DMS153 treated with DMSO at 0.1 percent for 48 hours (cell line): ENCODE data around the gene ABCC1.

Experiments used
- DNase-seq: peaks from one replicate; lab custom pipeline; 2025; ENCODE audit not compliant: unreplicated experiment; lab: John Stamatoyannopoulos, UW

Gene ABCC1

DNA sequence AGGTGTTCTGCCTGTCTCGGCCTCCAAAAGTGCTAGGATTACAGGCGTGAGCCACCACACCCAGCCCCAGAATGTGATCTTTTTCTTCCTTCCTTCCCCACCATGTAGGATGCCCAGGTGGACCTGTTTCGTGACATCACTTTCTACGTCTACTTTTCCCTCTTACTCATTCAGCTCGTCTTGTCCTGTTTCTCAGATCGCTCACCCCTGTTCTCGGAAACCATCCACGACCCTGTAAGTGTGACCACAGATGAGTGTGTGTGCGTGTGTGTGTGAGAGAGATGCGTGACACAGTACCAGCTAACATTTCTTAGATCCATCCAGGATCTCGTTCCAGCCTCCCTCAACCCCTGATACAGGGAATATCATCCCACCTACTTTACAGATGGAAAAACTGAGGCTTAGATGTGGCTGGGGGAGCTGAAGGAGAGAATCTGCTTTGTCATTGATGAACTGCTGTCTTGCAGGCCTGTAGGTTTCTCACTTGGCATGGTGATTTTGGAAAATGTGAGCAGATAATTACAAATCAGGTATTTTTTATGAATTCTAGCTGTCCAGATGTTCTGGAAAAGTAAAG is 67.1 kb downstream of the ABCC1 start:
- DNase-seq = no peak

- DNase-seq = no peak
Measured at GRCh38 chr16:16017812-16018211, 68.4 kb downstream of the ABCC1 start.

DNA sequence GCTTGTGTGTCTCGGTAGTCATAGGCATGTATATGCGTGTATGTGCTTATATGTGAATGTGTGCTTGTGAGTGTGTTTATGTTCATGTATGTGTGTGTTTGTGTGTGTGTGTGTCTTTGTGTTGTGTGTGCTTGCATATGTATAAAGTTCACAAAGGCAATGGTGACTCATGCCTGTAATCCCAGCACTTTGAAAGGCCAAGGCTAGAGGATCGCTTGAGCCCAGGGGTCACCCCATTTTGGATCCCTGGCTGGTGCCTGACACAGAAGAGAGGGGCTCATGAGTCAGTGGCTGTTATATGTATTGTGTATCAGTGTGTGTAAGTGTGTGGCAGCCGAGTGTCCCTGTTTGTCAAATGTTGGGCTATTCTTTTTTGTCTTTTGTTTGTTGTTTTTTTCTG is 69.3 kb downstream of the ABCC1 start:
- DNase-seq = no peak

DNA sequence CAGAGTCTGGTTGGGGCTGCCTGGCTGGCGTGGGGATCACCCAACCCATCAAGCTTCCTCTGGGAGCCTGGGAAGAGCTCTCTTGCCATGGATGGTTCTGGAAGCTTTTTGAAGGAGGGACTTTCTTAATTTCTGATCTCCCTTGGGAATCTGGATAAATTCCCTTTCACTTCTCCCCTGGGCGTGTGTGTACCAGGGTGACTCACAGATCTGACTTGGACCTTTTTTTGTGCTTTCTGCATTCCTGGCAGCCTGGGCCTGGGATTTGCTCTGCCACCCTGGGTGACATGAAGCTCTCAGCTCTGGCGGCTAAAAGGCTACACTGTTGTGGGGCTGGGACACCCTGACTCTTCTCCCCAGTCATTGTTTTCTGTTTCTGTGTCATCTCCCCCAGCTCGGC is 70.1 kb downstream of the ABCC1 start:
- DNase-seq = no peak

- no peak for DNase-seq
Measured at GRCh38 chr16:16020291-16020690, 70.9 kb downstream of the ABCC1 start.

DNA sequence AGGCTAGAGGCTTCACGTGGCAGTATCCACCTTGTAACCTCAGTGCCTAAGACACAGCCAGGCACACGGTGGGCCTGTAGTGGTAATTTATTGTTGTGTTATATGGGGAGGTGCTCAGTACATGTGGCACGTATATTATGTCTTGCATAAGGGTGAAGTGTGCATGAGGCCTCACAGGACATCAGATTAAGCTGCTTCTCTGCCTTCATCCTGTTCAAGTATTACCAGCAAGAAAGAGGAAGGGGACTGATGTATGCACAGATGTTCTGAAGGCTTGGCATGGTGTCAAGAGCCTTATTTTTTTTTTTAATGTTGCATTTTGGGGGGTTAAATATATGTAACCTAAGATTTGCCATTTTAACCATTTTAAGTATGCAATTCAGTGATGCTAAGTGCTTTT is 71.6 kb downstream of the ABCC1 start:
- no peak for DNase-seq

GRCh38 chr16:16021646-16021987 is 72.2 kb downstream of the ABCC1 start:
- DNase-seq = no peak

DNA sequence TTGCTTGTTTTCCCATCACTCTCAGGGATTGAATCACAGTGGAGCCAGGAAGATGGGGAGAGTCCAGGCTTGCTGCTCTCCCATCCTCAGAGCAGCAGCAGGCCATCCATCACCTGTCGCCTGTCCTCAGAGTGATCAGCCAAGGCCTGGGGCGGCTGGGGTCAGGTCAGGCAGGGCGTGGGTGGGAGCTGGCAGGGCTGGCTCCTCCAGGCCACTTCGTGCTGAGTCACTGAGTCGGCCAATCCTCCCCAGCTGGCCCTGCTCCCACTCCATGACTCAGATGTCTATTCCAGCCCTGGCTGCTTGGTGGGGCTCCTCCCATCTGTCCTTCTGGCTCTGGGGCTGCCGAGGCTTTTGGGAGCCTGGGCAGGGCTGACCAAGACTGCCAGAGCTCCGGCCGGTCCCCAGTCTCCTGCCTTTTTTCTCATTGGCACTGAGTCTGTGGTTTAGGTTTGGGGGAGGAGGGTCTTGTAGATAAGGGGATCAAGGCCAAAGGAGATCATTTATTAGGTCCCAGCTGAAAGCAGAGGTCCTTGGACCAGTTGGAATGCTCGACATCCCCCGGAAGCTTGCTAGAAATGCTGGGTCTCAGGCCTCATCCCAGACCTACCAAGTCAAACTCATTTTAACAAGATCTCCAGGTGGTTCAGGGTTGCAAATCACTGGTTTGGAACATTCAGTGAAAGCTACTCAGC is 72.7 kb downstream of the ABCC1 start:
- no peak for DNase-seq

DNA sequence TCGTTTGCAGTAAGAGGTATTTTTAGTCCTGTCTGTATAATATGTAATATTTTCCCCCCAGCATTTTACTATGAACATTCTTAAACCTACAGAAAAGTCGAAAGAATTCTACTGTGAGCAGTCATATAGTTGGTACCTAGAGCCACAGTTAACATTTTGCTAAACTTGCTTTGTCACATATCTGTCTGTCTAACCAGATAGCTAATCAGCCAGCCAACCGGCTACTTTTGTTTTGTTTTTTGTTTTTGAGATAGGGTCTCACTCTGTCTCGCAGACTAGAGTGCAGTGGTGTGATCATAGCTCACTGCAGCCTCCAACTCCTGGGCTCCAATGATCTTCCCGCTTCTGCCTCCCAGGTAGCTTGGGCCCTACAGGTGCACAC is 73.3 kb downstream of the ABCC1 start:
- DNase-seq = no peak

- no peak for DNase-seq
Measured at GRCh38 chr16:16025214-16025968, 76.0 kb downstream of the ABCC1 start.

DNA sequence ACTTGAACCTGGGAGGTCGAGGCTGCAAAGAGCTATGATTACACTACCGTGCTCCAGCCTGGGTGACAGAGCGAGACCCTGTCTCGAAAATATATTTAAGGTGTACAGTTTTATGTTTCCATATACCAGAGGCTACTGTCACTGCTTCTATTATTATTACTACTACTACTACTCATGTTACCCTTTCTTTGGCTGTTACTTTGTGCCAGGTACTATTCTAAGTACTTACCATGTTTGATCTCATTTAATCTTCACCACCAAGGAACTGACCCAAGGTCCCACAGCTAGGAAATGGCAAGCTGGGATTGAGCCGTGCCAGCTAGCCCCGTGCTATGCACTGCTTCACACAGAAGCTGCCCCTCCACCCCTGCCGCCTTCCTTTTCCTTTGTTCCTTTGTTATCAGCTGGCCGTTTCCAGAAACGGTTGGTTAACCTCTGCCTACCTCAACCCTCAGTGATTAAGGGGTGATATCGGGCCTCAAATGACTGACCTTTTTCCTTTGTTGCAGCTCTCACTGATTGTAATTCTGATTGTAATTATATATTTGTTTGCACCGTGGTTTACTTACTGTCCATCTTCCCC is 78.4 kb downstream of the ABCC1 start:
- no peak for DNase-seq

DNA sequence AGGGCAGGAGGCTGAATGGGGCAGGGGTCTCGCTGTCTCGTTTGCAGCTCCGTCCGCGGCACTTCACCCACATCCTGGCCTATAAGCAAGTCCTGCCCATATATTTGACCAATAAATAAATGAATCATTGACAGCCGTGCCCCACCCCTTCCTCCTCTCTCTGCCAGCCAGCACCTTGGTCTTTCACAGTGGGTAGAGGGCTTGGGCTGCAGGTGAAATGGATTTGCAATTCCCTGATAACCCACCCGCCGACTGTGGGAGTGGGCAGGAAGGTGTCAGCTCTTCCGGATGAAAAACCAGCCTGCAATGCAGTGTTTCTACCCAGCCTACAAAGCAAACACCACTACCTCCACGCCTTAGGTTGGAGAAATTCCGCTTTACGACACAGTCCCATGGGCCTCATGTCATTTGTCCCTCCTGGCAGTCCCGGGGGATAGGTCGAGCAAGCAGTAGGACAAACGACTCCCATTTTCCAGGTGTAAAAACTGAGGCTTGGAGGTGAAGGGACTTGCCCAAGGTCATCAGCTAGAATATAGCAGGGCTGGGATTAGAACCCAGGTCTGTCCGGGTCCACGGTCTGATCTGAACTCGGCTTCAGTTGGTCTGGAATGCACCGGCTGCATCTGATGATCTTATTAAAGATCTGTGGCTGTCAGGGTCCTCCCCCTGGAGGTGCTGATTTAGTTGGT is 79.0 kb downstream of the ABCC1 start:
- DNase-seq = no peak

DNA sequence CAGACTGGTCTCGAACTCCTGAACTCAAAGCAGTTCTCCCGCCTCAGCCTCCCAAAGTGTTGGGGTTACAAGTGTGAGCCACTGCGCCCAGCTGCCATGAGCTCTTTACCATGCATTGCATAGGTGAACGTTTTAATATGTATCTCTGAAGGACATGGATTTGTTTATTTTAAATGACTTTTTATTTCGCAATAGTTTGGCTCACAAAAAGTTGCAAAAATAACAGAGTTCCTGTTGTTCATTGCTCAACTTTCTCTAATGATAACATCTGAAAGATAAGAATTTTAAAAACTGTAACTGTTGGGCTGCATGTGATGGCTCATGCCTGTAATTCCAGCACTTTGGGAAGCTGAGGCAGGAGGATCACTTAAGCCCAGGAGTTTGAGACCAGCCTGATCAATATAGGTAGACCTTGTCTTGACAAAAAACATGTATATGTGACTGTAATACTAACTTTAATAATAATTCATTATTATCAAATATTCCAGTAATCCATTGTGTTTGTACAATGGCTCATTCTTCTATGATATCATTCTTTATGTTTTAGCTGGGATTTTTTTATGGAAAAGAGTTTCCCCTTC is 80.1 kb downstream of the ABCC1 start:
- DNase-seq = no peak

- no peak for DNase-seq
Measured at GRCh38 chr16:16030449-16030848, 81.0 kb downstream of the ABCC1 start.

DNA sequence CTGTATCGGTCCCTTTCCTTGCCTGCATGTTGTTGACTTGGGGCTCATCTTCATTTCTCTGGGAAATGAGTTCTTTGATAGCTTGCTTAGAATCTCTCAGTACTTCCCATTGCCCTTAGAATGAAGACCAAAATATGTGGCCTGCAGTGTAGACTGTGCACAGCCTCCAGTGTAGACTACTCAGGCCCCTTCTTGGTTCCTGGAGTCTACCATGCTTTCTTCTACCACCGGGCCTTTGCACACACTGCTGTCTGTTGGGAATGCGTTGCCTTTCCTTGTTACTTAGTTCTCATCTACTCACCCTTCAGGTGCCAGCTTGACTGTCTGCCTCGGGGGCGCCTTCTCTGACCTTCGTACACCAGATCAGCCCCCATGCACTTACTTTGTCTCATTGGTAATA is 82.0 kb downstream of the ABCC1 start:
- DNase-seq = no peak

DNA sequence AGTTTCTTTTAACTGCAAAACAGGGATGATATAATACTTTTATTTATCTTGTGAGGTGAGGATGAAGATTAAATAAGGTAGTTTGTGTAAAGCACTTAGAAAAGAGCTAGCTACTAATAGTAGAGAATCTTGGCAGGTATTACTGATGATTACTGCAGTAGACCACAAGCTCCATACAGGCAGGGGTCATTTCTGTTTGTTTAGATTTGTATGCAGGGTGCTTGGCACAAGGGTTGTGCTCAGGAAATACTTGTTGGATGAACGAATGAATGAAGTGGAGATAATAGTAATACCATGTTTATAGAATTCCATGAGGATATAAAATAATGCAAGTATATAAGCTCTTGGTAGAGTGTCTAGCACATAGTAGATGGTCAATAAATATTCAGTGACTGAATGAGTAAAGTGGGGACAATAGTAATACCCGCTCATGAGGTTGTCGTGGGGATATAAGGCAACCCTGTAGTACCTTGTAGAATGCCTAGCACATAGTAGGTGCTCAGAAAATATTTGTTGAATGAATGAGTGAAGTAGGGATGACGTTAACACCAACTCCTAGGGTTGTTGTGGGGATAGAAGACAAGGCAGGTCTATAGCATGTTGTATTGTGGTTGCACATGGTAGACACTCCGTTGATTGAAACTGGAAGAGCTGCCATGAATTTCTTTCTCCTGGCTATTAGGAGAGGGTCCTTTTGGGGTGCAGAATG is 83.0 kb downstream of the ABCC1 start:
- DNase-seq = no peak

- no peak for DNase-seq
Measured at GRCh38 chr16:16033208-16033717, 83.8 kb downstream of the ABCC1 start.

DNA sequence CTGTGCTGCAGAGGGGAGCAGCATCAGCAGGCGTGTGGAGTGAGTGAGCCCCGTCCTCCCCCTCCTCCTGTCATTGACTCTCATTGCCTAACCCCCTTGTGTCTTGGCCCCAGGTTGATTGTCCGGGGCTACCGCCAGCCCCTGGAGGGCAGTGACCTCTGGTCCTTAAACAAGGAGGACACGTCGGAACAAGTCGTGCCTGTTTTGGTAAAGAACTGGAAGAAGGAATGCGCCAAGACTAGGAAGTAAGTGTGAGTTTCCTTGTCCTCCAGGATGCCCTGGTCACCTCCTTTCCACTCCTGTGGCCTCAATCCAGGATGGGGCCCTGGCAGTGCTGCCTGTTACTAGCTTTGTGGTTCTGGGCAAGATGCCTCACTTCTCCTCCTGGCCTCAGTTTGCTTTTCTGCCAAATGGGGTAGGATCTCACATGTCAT is 87.0 kb downstream of the ABCC1 start:
- no peak for DNase-seq

DNA sequence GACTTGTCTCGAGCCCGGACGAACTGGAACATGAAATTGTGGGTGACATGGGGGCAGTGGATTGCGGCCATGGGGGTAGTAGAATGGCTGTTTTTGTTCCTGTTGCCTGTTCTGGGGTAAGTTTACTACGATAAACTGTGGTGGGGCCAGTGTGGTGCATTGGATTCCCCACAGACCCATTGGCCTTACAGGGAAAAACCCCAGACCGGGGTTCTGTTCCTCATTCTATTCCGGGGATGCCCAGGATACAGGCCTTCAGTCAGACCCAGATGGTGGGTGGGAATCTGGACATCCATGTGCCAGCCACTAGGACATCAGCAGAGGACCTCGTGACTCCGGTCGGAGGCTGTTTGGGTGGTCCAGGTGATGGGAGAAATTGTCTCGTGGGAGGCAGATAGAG is 88.1 kb downstream of the ABCC1 start:
- DNase-seq = no peak

GRCh38 chr16:16037970-16038369 is 88.6 kb downstream of the ABCC1 start:
- DNase-seq = no peak
